ENCODE results near the gene PALD1. TPM values are rescaled to one million over a fixed set of nuclear protein-coding genes. Genes with fewer than 3 reads are reported as not detected.

The PALD1 gene
- total RNA-seq, 2 donors from 2014 or later, result 17.3 to 19.7 TPM

DNA sequence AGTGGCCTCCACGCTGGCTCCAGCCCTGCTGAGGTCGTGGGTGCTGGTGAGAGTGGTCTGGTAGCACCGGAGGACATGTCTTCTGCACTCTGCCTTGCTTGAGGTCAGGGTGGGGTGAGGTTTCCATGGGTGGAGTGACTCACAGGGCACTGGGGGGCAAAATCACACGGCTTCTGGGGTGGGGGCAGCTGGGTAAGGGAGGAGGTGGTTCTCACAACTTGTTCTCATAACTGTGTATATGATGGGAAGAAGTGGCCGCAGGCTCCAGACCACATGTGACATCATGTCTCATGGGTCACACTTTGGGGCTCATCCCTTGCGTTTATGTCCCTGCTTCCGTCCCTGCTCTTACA is 124.9 kb downstream of the PALD1 start:
- Mint-ChIP-seq H3K4me1 (no peaks in the 10 kb centered on the region), H3K27ac (no peak overlapping the region), H3K27me3 (ENCODE audit: insufficient read depth) (no peaks in the 10 kb centered on the region), H3K4me3 (no peak overlapping the region), H3K36me3 (ENCODE audit: low read depth) (no peaks in the 10 kb centered on the region), H3K9me3 (no peaks in the 10 kb centered on the region)
- no peak overlapping the region for H3K4me3 ChIP-seq (ENCODE audit: low read length)
- no peaks in the 10 kb centered on the region for H3K4me1 ChIP-seq (ENCODE audit: control insufficient read depth, insufficient read depth, low read length)
- no peak overlapping the region for H3K9ac ChIP-seq (ENCODE audit: extremely low read depth, low read length, poor library complexity, severe bottlenecking)
- DNase-seq, result no peak
- 89 to 97% methylated on average over 5 to 7 of the region's 7 CpGs for WGBS, 2 experiments (ENCODE audit: insufficient coverage in 1 of 2, insufficient read length in 1 of 2)
- H3K27me3 ChIP-seq (ENCODE audit: control insufficient read depth, insufficient read depth, low read length, poor library complexity, severe bottlenecking), result no peaks in the 10 kb centered on the region
- H3K36me3 ChIP-seq (ENCODE audit: control insufficient read depth, insufficient read depth, low read length), result no peaks in the 10 kb centered on the region
- H3K9me3 ChIP-seq (ENCODE audit: control insufficient read depth, low read length), result no peaks in the 10 kb centered on the region
- TF ChIP-seq, protein P1, sequence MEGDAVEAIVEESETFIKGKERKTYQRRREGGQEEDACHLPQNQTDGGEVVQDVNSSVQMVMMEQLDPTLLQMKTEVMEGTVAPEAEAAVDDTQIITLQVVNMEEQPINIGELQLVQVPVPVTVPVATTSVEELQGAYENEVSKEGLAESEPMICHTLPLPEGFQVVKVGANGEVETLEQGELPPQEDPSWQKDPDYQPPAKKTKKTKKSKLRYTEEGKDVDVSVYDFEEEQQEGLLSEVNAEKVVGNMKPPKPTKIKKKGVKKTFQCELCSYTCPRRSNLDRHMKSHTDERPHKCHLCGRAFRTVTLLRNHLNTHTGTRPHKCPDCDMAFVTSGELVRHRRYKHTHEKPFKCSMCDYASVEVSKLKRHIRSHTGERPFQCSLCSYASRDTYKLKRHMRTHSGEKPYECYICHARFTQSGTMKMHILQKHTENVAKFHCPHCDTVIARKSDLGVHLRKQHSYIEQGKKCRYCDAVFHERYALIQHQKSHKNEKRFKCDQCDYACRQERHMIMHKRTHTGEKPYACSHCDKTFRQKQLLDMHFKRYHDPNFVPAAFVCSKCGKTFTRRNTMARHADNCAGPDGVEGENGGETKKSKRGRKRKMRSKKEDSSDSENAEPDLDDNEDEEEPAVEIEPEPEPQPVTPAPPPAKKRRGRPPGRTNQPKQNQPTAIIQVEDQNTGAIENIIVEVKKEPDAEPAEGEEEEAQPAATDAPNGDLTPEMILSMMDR (conservative IDR thresholded peaks at IDR 0.05), result no peak
- H3K27ac ChIP-seq (ENCODE audit: low read depth, low read length), result no peak overlapping the region

DNA sequence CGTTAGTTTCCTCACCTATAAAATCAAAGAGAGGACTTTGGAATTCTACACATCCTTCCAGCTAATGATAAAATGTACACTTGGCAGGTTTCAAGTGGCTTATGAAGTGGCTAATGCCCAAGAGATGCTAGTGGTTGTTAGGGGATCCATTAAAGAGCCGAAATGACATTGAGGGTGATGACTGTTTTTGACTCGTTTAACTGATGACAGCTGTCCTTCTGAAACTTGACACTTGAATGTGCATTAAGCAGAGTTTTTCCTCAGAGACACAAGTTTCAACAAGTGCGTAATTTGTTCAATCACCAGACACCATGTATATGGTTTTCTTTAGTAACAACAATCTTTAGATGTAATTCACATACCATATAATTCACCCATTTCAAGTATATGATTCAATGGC is 125.5 kb downstream of the PALD1 start:
- Mint-ChIP-seq H3K4me3 (no peak overlapping the region), H3K36me3 (ENCODE audit: low read depth) (no peaks in the 10 kb centered on the region), H3K4me1 (no peaks in the 10 kb centered on the region), H3K9me3 (no peaks in the 10 kb centered on the region), H3K27me3 (ENCODE audit: insufficient read depth) (no peaks in the 10 kb centered on the region), H3K27ac (no peak overlapping the region)
- Histone ChIP-seq H3K27me3 (ENCODE audit: control insufficient read depth, insufficient read depth, low read length, poor library complexity, severe bottlenecking) (no peaks in the 10 kb centered on the region), H3K4me3 (ENCODE audit: low read length) (no peak overlapping the region), H3K27ac (ENCODE audit: low read depth, low read length) (no peak overlapping the region), H3K4me1 (ENCODE audit: control insufficient read depth, insufficient read depth, low read length) (no peaks in the 10 kb centered on the region), H3K36me3 (ENCODE audit: control insufficient read depth, insufficient read depth, low read length) (no peaks in the 10 kb centered on the region), H3K9ac (ENCODE audit: extremely low read depth, low read length, poor library complexity, severe bottlenecking) (no peak overlapping the region), H3K9me3 (ENCODE audit: control insufficient read depth, low read length) (no peaks in the 10 kb centered on the region)
- DNase-seq, result no peak
- 95 to 100% methylated on average over 2 to 4 of the region's 4 CpGs for WGBS, 2 experiments (ENCODE audit: insufficient coverage in 1 of 2, insufficient read length in 1 of 2)
- TF ChIP-seq, protein P1 (conservative IDR thresholded peaks at IDR 0.05), result no peak

DNA sequence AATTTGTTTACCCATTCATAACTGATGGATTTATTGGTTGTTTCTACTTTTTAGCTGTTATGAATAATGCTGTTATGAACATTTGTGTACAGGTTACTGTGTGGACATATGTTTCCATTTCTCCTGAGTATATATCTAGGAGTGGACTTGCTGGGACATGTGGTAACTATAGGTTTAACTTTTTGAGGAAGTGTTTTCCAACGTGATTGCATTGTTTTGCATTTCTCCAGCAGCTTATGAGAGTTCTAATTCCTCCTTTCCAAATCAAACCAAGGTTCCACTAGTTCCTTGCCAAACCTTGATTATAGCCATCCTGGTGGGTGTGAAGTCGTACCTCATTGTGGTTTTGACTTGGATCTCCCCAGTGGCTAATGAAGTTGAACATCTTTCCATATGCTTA is 126.6 kb downstream of the PALD1 start:
- DNase-seq, result no peak
- H3K27ac Mint-ChIP-seq, result no peak overlapping the region
- WGBS, 2 experiments (ENCODE audit: insufficient coverage in 1 of 2, insufficient read length in 1 of 2), result 90 to 95% methylated on average over 2 of the region's 2 CpGs
- Histone ChIP-seq H3K36me3 (ENCODE audit: control insufficient read depth, insufficient read depth, low read length) (no peaks in the 10 kb centered on the region), H3K9me3 (ENCODE audit: control insufficient read depth, low read length) (no peaks in the 10 kb centered on the region), H3K27ac (ENCODE audit: low read depth, low read length) (no peak overlapping the region), H3K4me1 (ENCODE audit: control insufficient read depth, insufficient read depth, low read length) (no peaks in the 10 kb centered on the region), H3K9ac (ENCODE audit: extremely low read depth, low read length, poor library complexity, severe bottlenecking) (no peak overlapping the region), H3K4me3 (ENCODE audit: low read length) (no peak overlapping the region), H3K27me3 (ENCODE audit: control insufficient read depth, insufficient read depth, low read length, poor library complexity, severe bottlenecking) (no peaks in the 10 kb centered on the region)
- no peaks in the 10 kb centered on the region for H3K9me3 Mint-ChIP-seq
- H3K4me1 Mint-ChIP-seq, result no peaks in the 10 kb centered on the region
- TF ChIP-seq, protein P1 (conservative IDR thresholded peaks at IDR 0.05), result no peak
- no peaks in the 10 kb centered on the region for H3K36me3 Mint-ChIP-seq (ENCODE audit: low read depth)
- no peaks in the 10 kb centered on the region for H3K27me3 Mint-ChIP-seq (ENCODE audit: insufficient read depth)
- no peak overlapping the region for H3K4me3 Mint-ChIP-seq
